ENCODE data around the gene BAG5. TPM values are rescaled to one million over a fixed set of nuclear protein-coding genes. Genes with fewer than 3 reads are reported as not detected.

The BAG5 gene
- total and polyA plus RNA-seq, 2 of the 8 experiments (the other 6 are each of a cell fraction or from before 2014, with no cell fraction given): 7.4 to 29.5 TPM

DNA sequence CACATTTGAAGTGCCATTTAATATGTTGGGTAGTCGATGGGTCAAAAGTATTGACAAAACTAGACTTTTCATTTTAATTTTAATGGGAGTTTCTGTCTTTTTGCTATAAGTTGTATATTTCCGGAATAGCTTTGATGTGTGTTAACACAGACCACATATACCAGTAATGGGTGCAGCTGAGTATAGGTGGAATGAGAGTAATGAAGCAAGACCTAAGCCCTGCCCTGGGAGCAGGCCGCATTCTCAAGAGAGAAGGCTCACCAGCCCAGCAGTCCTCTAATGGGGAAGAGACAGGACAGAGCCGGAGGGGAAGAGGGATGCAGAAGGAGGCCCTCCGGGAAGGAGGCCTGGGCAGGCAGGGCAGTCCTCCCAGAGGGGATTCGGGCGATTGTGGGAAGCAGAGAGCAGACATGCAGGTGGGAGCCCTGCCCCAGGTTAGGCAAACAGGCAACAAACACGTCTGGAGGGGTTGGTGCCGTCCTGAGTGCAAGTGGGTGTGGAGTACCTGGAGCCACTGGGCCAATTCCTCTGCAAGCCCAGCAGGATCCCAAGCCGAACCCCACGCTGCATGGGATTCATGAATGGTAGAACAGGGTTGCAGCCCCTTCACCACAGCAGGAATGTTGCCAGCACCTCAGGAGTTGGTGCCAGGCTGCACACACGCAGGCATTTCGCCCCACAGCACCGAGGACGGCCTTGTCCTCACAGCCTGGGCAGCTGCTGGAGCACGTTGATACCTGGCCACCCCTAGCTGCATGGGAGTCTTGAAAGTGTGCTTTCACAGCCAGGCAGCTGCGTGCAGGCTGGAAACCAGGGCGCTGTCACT is 47.6 kb downstream of the BAG5 start:
- Histone ChIP-seq H4K8ac (ENCODE audit: extremely low read depth, insufficient read depth, low read length) (no peak overlapping the region), H3K4me2 (ENCODE audit: insufficient read depth in 1 of 2, low read depth in 2 of 2, low read length in 2 of 2) (no peak overlapping the region), H3K36me3 (ENCODE audit: control insufficient read depth in 2 of 4, insufficient read depth in 4 of 4, low read length in 3 of 4) (peaks cover 5 to 17% (median 7%) of the 10 kb centered on the region in 4 experiments; a peak in 7 of 8 replicates), H3K4me3 (ENCODE audit: extremely low read depth in 1 of 4, insufficient read depth in 2 of 4, low read depth in 3 of 4, low read length in 4 of 4) (no peak overlapping the region), H3K9ac (replicated peaks in 1 of 4; ENCODE audit: extremely low read depth in 1 of 4, low read depth in 3 of 4, low read length in 3 of 4) (no peak overlapping the region), H3K4ac (replicated peaks; ENCODE audit: insufficient read length, low read depth, low read length) (no peak overlapping the region), H3K14ac (ENCODE audit: insufficient read length) (no peak overlapping the region), H4K5ac (ENCODE audit: insufficient read length, low read depth, low read length) (no peak overlapping the region), H2AK5ac (ENCODE audit: low read depth, low read length) (no peak overlapping the region), H3K23ac (ENCODE audit: insufficient read length) (no peak overlapping the region), H2BK15ac (ENCODE audit: low read length) (no peak overlapping the region), H2BK20ac (ENCODE audit: low read length) (0 out of 2 replicates have a peak overlapping the region, but pooled peaks have one; percentile 9), H3K79me2 (ENCODE audit: control insufficient read depth in 1 of 2, insufficient read depth in 2 of 2, low read length in 2 of 2) (no peaks in the 10 kb centered on the region; a peak in 1 of 4 replicates), H3K56ac (replicated peaks; ENCODE audit: insufficient read length, low read depth, low read length) (no peak overlapping the region), H3K9me3 (ENCODE audit: insufficient read depth in 2 of 2, low read depth in 1 of 2, low read length in 1 of 2) (no peaks in the 10 kb centered on the region), H2BK5ac (ENCODE audit: low read depth, low read length) (no peak overlapping the region), H2AFZ (ENCODE audit: low read length) (no peak overlapping the region), H2BK120ac (replicated peaks; ENCODE audit: low read depth, low read length) (no peak overlapping the region), H3K4me1 (replicated peaks in 1 of 4; ENCODE audit: control insufficient read depth in 3 of 4, insufficient read depth in 4 of 4, low read length in 3 of 4) (peaks cover 0 to 20% (median 12%) of the 10 kb centered on the region in 4 experiments; a peak in 6 of 7 replicates), H4K91ac (replicated peaks; ENCODE audit: insufficient read length, low read length) (no peak overlapping the region), H3K23me2 (ENCODE audit: low read depth, low read length) (no peaks in the 10 kb centered on the region), H3K18ac (ENCODE audit: extremely low read depth, low read length) (no peak overlapping the region), H4K20me1 (replicated peaks in 1 of 2; ENCODE audit: control insufficient read depth in 1 of 2, insufficient read depth in 2 of 2, low read length in 2 of 2) (peaks cover 9% of the 10 kb centered on the region in 2 experiments), H3K27ac (ENCODE audit: low read depth, low read length) (no peak overlapping the region), H3K27me3 (replicated peaks in 1 of 4; ENCODE audit: control insufficient read depth in 3 of 4, extremely low read depth in 1 of 4, insufficient read depth in 3 of 4, low read length in 3 of 4) (no peaks in the 10 kb centered on the region), H3K79me1 (ENCODE audit: low read depth, low read length) (no peaks in the 10 kb centered on the region), H2BK12ac (ENCODE audit: low read depth, low read length) (0 out of 2 replicates have a peak overlapping the region, but pooled peaks have one; percentile 39)
- TF ChIP-seq HDAC6 (IDR thresholded peaks at IDR 0.05; ENCODE audit: low read depth, low read length) (no peak), BCL11A (IDR thresholded peaks at IDR 0.05; ENCODE audit: low read depth in 2 of 2, low read length in 2 of 2) (no peak), BACH1 (IDR thresholded peaks at IDR 0.05; ENCODE audit: low read length) (no peak), SUZ12 (IDR thresholded peaks at IDR 0.05; ENCODE audit: low read length) (no peak), PHF8 (conservative IDR thresholded peaks at IDR 0.05; ENCODE audit: low read depth, low read length) (no peak), RNF2 (IDR thresholded peaks at IDR 0.05; ENCODE audit: borderline replicate concordance, low read depth, low read length, missing control alignments, poor library complexity, severe bottlenecking) (no peak), HDAC2 (IDR thresholded peaks at IDR 0.05; ENCODE audit: borderline replicate concordance in 1 of 2, low read depth in 2 of 2, low read length in 2 of 2) (no peak)
- TF ChIP-seq, protein P1, sequence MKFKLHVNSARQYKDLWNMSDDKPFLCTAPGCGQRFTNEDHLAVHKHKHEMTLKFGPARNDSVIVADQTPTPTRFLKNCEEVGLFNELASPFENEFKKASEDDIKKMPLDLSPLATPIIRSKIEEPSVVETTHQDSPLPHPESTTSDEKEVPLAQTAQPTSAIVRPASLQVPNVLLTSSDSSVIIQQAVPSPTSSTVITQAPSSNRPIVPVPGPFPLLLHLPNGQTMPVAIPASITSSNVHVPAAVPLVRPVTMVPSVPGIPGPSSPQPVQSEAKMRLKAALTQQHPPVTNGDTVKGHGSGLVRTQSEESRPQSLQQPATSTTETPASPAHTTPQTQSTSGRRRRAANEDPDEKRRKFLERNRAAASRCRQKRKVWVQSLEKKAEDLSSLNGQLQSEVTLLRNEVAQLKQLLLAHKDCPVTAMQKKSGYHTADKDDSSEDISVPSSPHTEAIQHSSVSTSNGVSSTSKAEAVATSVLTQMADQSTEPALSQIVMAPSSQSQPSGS (IDR thresholded peaks at IDR 0.05; ENCODE audit: low read length): no peak
- 86% methylated on average over 18 of the region's 18 CpGs; no CpG with 5 or more reads in 1 of the 2 experiments for WGBS, 2 experiments (ENCODE audit: extremely low coverage in 1 of 2, insufficient coverage in 1 of 2, insufficient read length in 1 of 2, insufficient replicate concordance in 2 of 2, low coverage in 1 of 2, low lambda C conversion rate in 2 of 2, missing lambda C conversion rate in 1 of 2)
- ChIA-PET CTCF (ENCODE audit: partially characterized antibody) (interaction anchor here (0.6 to 31.3 kb wide), 4 partner anchors 11 to 76 kb away, joined by 3 to 921 read pairs (median 37); partner anchors contain the start of gene TRMT61A), POLR2A (ENCODE audit: partially characterized antibody) (interaction anchor here (1.2 to 12.6 kb wide), 3 partner anchors 11 to 118 kb away, joined by 3 to 844 read pairs (median 29); partner anchors contain the start of gene TRMT61A)
- DNase-seq (ENCODE audit: low read depth in 1 of 2, low spot score in 2 of 2) (no peak), FAIRE-seq (no peak)

Measured in H1 (cell line).